ENCODE data around the gene UBE2G2. TPM values are rescaled to one million over a fixed set of nuclear protein-coding genes. Genes with fewer than 3 reads are reported as not detected.

UBE2G2 gene
- total and polyA plus RNA-seq, 8 donors, result 30.6 to 116 (median 66.2) TPM

- Histone ChIP-seq H3K36me3 (no peaks in the 10 kb centered on the region), H3K4me3 (no peak overlapping the region), H3K9me3 (peaks cover 6 to 42% (median 28%) of the 10 kb centered on the region in 4 donors), H3K27me3 (no peaks in the 10 kb centered on the region), H3K27ac (no peak overlapping the region), H3K4me1 (peaks cover 12 to 23% (median 20%) of the 10 kb centered on the region in 4 donors)
- intact Hi-C loops (cut with DNase I; ENCODE audit: low total_unique reads), result no loop called here
- 69 to 88% (median 75%) methylated on average over 3 of the region's 3 CpGs for WGBS, 5 donors
- TF ChIP-seq POLR2AphosphoS5 (IDR thresholded peaks at IDR 0.05) (no peak), CTCF (IDR thresholded peaks at IDR 0.05) (no peak), POLR2A (IDR thresholded peaks at IDR 0.05) (no peak), EP300 (IDR thresholded peaks at IDR 0.05) (no peak)
- DNase-seq, result no peak
These were observed 19.2 kb upstream of the UBE2G2 start for GRCh38 chr21:44820851-44821250.

- Histone ChIP-seq H3K27me3 (no peaks in the 10 kb centered on the region), H3K9me3 (peaks cover 6 to 42% (median 28%) of the 10 kb centered on the region in 4 donors), H3K27ac (no peak overlapping the region), H3K4me3 (no peak overlapping the region), H3K36me3 (no peaks in the 10 kb centered on the region), H3K4me1 (peaks cover 12 to 36% (median 21%) of the 10 kb centered on the region in 4 donors)
- no peak for DNase-seq
- intact Hi-C loops (cut with DNase I; ENCODE audit: low total_unique reads), result loop anchor here (10.0 kb wide), 1 partner anchor 45 kb away; no protein-coding TSS in a partner anchor
- TF ChIP-seq CTCF (IDR thresholded peaks at IDR 0.05) (no peak), POLR2AphosphoS5 (IDR thresholded peaks at IDR 0.05) (no peak), EP300 (IDR thresholded peaks at IDR 0.05) (no peak), POLR2A (IDR thresholded peaks at IDR 0.05) (no peak)
- WGBS, 5 donors, result 93 to 97% (median 95%) methylated on average over 33 of the region's 33 CpGs
These were observed 17.9 kb upstream of the UBE2G2 start for GRCh38 chr21:44819283-44820243.

- WGBS, 5 donors, result 50 to 66% (median 55%) methylated on average over 33 to 37 of the region's 37 CpGs; no CpG with 5 or more reads in 1 of the 5 donors
- H3K36me3 ChIP-seq, result peaks cover 3 to 4% (median 4%) of the 10 kb centered on the region in 4 donors
- intact Hi-C loops (cut with DNase I; ENCODE audit: low total_unique reads), result loop anchor here (10.0 kb wide), 1 partner anchor 46 kb away; no protein-coding TSS in a partner anchor
- peaks cover 6 to 38% (median 27%) of the 10 kb centered on the region in 4 donors for H3K9me3 ChIP-seq
- TF ChIP-seq CTCF (IDR thresholded peaks at IDR 0.05) (no peak), EP300 (IDR thresholded peaks at IDR 0.05) (no peak), POLR2A (IDR thresholded peaks at IDR 0.05) (no peak), POLR2AphosphoS5 (IDR thresholded peaks at IDR 0.05) (no peak)
- no peaks in the 10 kb centered on the region for H3K27me3 ChIP-seq
- peak overlapping the region; percentile 57 to 73 (median 68) for H3K4me3 ChIP-seq
- peaks cover 12 to 37% (median 25%) of the 10 kb centered on the region in 4 donors for H3K4me1 ChIP-seq
- no peak for DNase-seq
- peak overlapping the region; percentile 86 to 95 (median 89) for H3K27ac ChIP-seq
These were observed 17.0 kb upstream of the UBE2G2 start for GRCh38 chr21:44818640-44819011.

GRCh38 chr21:44817914-44818639, 16.5 kb upstream of the UBE2G2 start, which contains the start of gene SUMO3:
Gene SUMO3, minus strand, starts transcription at chr21:44818062. Its CDS starts 94 bp downstream, at chr21:44817968.
- 0 to 1% (median 0%) methylated on average over 19 to 104 of the region's 108 CpGs for WGBS, 5 donors
- intact Hi-C loops (cut with DNase I; ENCODE audit: low total_unique reads), result loop anchor here (10.0 kb wide), 1 partner anchor 47 kb away; no protein-coding TSS in a partner anchor
- peak within 1 kb of the TSS; percentile 57 to 73 (median 68) for H3K4me3 ChIP-seq
- peaks cover 9 to 10% (median 9%) of the 10 kb centered on the region in 4 donors for H3K36me3 ChIP-seq
- DNase-seq, result peak; percentile 86 to 93
- peaks cover 6 to 33% (median 21%) of the 10 kb centered on the region in 4 donors for H3K9me3 ChIP-seq
- peaks cover 12 to 38% (median 27%) of the 10 kb centered on the region in 4 donors for H3K4me1 ChIP-seq
- TF ChIP-seq CTCF (IDR thresholded peaks at IDR 0.05) (no peak), POLR2AphosphoS5 (IDR thresholded peaks at IDR 0.05) (peak; percentile 47 to 84 (median 82))
- peak within 1 kb of the TSS; percentile 86 to 95 (median 89) for H3K27ac ChIP-seq
- H3K27me3 ChIP-seq, result no peaks in the 10 kb centered on the region

All from stomach (tissue), 9 donors.